HepG2 (cell line): ENCODE data around the gene DNASE2. TPM values are rescaled to one million over a fixed set of nuclear protein-coding genes. Genes with fewer than 3 reads are reported as not detected.

Source experiments
- HBP1 ChIP-seq: IDR thresholded peaks from 2 replicates; pipeline ENCODE4 v1.6.1; 2016; ENCODE audit warnings: low read depth, control low read depth
- PHF20 ChIP-seq: sonication (generic); formaldehyde crosslinking; IDR thresholded peaks from 2 replicates; pipeline ENCODE4 v1.5.0; 2020; ENCODE audit warnings: mild to moderate bottlenecking, missing genetic modification reagents
- RXRA ChIP-seq: sonication (generic); formaldehyde crosslinking; IDR thresholded peaks from 2 replicates; pipeline ENCODE4 v1.5.1; 2020; ENCODE audit warnings: missing genetic modification reagents
- SATB2 ChIP-seq: sonication (generic); formaldehyde crosslinking; IDR thresholded peaks from 2 replicates; pipeline ENCODE4 v1.5.0; 2020; ENCODE audit warnings: missing genetic modification reagents
- SKI ChIP-seq: fragments of 450-650 bp; IDR thresholded peaks from one replicate; pipeline ENCODE4 v1.6.1; 2018; ENCODE audit warnings: mild to moderate bottlenecking; ENCODE audit not compliant: partially characterized antibody
- SOX6 ChIP-seq, 2 experiments: fragments of 450-650 bp in 1 of 2; sonication (generic) in 1 of 2; formaldehyde crosslinking in 1 of 2; IDR thresholded peaks; 2 replicates each; pipeline versions ENCODE4 v1.4.0 to v1.6.1; 2017 to 2020; ENCODE audit warnings: antibody characterized with exemption in 1 of 2, mild to moderate bottlenecking in 1 of 2, missing genetic modification reagents in 1 of 2
- ZKSCAN8 ChIP-seq: IDR thresholded peaks from 2 replicates; pipeline ENCODE4 v1.6.1; 2016; ENCODE audit warnings: borderline replicate concordance, missing genetic modification reagents, missing compliant biosample characterization
- ZNF33A ChIP-seq: sonication (generic); formaldehyde crosslinking; IDR thresholded peaks from 2 replicates; pipeline ENCODE4 v1.5.1; 2020; ENCODE audit warnings: missing genetic modification reagents, mild to moderate bottlenecking, moderate library complexity, borderline replicate concordance
- ZNF34 ChIP-seq: sonication (generic); formaldehyde crosslinking; IDR thresholded peaks from 2 replicates; pipeline ENCODE4 v1.4.0; 2020; ENCODE audit warnings: mild to moderate bottlenecking, missing genetic modification reagents, borderline replicate concordance
- ZNF468 ChIP-seq: sonication (generic); formaldehyde crosslinking; IDR thresholded peaks from 2 replicates; pipeline ENCODE4 v1.8.0; 2022; ENCODE audit warnings: mild to moderate bottlenecking, moderate library complexity, missing genetic modification reagents
- ZNF484 ChIP-seq: sonication (generic); formaldehyde crosslinking; IDR thresholded peaks from 2 replicates; pipeline ENCODE4 v1.5.1; 2020; ENCODE audit warnings: mild to moderate bottlenecking, low read depth, missing genetic modification reagents, borderline replicate concordance
- ZNF503 ChIP-seq: sonication (generic); formaldehyde crosslinking; IDR thresholded peaks from 2 replicates; pipeline ENCODE4 v1.4.0; 2020; ENCODE audit warnings: missing genetic modification reagents
- ZNF562 ChIP-seq: sonication (generic); formaldehyde crosslinking; IDR thresholded peaks from 2 replicates; pipeline ENCODE4 v1.8.0; 2022; ENCODE audit warnings: missing genetic modification reagents, borderline replicate concordance
- ZNF883 ChIP-seq: sonication (generic); formaldehyde crosslinking; IDR thresholded peaks from 2 replicates; pipeline ENCODE4 v1.5.1; 2020; ENCODE audit warnings: mild to moderate bottlenecking, missing genetic modification reagents; ENCODE audit errors: not compliant biosample characterization
- ZSCAN20 ChIP-seq: sonication (generic); formaldehyde crosslinking; IDR thresholded peaks from 2 replicates; pipeline ENCODE4 v1.4.0; 2020; ENCODE audit warnings: missing genetic modification reagents, mild to moderate bottlenecking, borderline replicate concordance
- ZUFSP ChIP-seq: sonication (generic); formaldehyde crosslinking; IDR thresholded peaks from 2 replicates; pipeline ENCODE4 v1.9.0; 2021; ENCODE audit warnings: missing genetic modification reagents, mild to moderate bottlenecking, borderline replicate concordance
- polyA plus RNA-seq, 8 experiments: library from polyadenylated mRNA; depleted of rRNA in 3 of 8; stranded (reverse) in 7 of 8; unstranded in 1 of 8; fragments of >200 nt; fragmentation: Illumina TruSeq in 4 of 8; extraction: Trizol in 4 of 8; gene quantifications; 2 replicates each; pipeline versions ENCODE4 v1.2.1 to v1.2.3, GENCODE V29; 2011 to 2016; ENCODE audit warnings: low read depth in 4 of 8, missing spikeins in 1 of 8, mixed read lengths in 1 of 8; ENCODE audit not compliant: insufficient read depth in 1 of 8
- total RNA-seq, 5 experiments: library from RNA; depleted of rRNA; stranded (reverse); fragments of >200 nt; fragmentation: Illumina TruSeq; extraction: Trizol; gene quantifications; 2 replicates each; pipeline ENCODE4 v1.2.3, GENCODE V29; 2016; ENCODE audit warnings: low read depth in 1 of 5
- TF ChIP-seq, protein P1 (sequence below): sonication (generic); formaldehyde crosslinking; IDR thresholded peaks from 2 replicates; pipeline ENCODE4 v1.4.0; 2020; ENCODE audit warnings: missing genetic modification reagents
- TF ChIP-seq, protein P2 (sequence below): sonication (generic); formaldehyde crosslinking; IDR thresholded peaks from 2 replicates; pipeline ENCODE4 v1.9.0; 2021; ENCODE audit warnings: missing genetic modification reagents, borderline replicate concordance

DNASE2 gene
- total and polyA plus RNA-seq, 2 of the 13 experiments (the other 11 are each of a cell fraction or from before 2014, with no cell fraction given): 7.5 to 16.2 TPM

- TF ChIP-seq SOX6 (IDR thresholded peaks at IDR 0.05): no peak
- TF ChIP-seq SOX6 (CRISPR knock-in tag; IDR thresholded peaks at IDR 0.05): peak; percentile 63
- no peak for TF ChIP-seq ZNF562 (CRISPR knock-in tag)
- peak; percentile 76 for TF ChIP-seq RXRA (CRISPR knock-in tag)
- no peak for TF ChIP-seq ZNF34 (CRISPR knock-in tag)
- TF ChIP-seq HBP1 (CRISPR knock-in tag): no peak
- TF ChIP-seq PHF20 (CRISPR knock-in tag): peak; percentile 87
- TF ChIP-seq ZUFSP (CRISPR knock-in tag): no peak
- TF ChIP-seq ZSCAN20 (CRISPR knock-in tag): no peak
- TF ChIP-seq, protein P1, sequence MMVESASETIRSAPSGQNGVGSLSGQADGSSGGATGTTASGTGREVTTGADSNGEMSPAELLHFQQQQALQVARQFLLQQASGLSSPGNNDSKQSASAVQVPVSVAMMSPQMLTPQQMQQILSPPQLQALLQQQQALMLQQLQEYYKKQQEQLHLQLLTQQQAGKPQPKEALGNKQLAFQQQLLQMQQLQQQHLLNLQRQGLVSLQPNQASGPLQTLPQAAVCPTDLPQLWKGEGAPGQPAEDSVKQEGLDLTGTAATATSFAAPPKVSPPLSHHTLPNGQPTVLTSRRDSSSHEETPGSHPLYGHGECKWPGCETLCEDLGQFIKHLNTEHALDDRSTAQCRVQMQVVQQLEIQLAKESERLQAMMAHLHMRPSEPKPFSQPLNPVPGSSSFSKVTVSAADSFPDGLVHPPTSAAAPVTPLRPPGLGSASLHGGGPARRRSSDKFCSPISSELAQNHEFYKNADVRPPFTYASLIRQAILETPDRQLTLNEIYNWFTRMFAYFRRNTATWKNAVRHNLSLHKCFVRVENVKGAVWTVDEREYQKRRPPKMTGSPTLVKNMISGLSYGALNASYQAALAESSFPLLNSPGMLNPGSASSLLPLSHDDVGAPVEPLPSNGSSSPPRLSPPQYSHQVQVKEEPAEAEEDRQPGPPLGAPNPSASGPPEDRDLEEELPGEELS: no peak
- TF ChIP-seq ZNF883: no peak
- no peak for TF ChIP-seq ZNF484
- no peak for TF ChIP-seq ZKSCAN8 (CRISPR knock-in tag)
- TF ChIP-seq ZNF503 (CRISPR knock-in tag): no peak
- TF ChIP-seq SKI: no peak
- TF ChIP-seq, protein P2, sequence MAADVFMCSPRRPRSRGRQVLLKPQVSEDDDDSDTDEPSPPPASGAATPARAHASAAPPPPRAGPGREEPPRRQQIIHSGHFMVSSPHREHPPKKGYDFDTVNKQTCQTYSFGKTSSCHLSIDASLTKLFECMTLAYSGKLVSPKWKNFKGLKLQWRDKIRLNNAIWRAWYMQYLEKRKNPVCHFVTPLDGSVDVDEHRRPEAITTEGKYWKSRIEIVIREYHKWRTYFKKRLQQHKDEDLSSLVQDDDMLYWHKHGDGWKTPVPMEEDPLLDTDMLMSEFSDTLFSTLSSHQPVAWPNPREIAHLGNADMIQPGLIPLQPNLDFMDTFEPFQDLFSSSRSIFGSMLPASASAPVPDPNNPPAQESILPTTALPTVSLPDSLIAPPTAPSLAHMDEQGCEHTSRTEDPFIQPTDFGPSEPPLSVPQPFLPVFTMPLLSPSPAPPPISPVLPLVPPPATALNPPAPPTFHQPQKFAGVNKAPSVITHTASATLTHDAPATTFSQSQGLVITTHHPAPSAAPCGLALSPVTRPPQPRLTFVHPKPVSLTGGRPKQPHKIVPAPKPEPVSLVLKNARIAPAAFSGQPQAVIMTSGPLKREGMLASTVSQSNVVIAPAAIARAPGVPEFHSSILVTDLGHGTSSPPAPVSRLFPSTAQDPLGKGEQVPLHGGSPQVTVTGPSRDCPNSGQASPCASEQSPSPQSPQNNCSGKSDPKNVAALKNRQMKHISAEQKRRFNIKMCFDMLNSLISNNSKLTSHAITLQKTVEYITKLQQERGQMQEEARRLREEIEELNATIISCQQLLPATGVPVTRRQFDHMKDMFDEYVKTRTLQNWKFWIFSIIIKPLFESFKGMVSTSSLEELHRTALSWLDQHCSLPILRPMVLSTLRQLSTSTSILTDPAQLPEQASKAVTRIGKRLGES (CRISPR knock-in tag): no peak
- no peak for TF ChIP-seq ZNF468 (CRISPR knock-in tag)
- peak; percentile 77; the same call in 1 of the 2 replicates for TF ChIP-seq ZNF33A
- no peak for TF ChIP-seq SATB2 (CRISPR knock-in tag)
Measured at GRCh38 chr19:12890787-12891552, 9.7 kb upstream of the DNASE2 start, which contains the start of gene GCDH (continued).
